Neural crest cell (in vitro differentiated cells): Measurements from ENCODE around the gene ITGB3BP. TPM values are rescaled to one million over a fixed set of nuclear protein-coding genes. Genes with fewer than 3 reads are reported as not detected.

Source experiments
- DNase-seq: peaks from one replicate; pipeline ENCODE4 v3.0.0; 2021; ENCODE audit warnings: low read depth, mixed read lengths, low spot score
- H3K27ac Mint-ChIP-seq: one replicate; pipeline ENCODE4 v1.8.0; 2021; ENCODE audit warnings: mild to moderate bottlenecking, mixed read lengths; ENCODE audit not compliant: unreplicated experiment
- H3K27me3 Mint-ChIP-seq: 2 replicates; pipeline ENCODE4 v1.8.0; 2021; ENCODE audit warnings: low read depth, mild to moderate bottlenecking, mixed read lengths
- H3K36me3 Mint-ChIP-seq: 2 replicates; pipeline ENCODE4 v1.8.0; 2021; ENCODE audit warnings: low read depth, mild to moderate bottlenecking, mixed read lengths
- H3K4me1 Mint-ChIP-seq: 2 replicates; pipeline ENCODE4 v1.8.0; 2021; ENCODE audit warnings: mixed read lengths
- H3K4me3 Mint-ChIP-seq: one replicate; pipeline ENCODE4 v1.8.0; 2021; ENCODE audit warnings: mild to moderate bottlenecking, mixed read lengths
- H3K9me3 Mint-ChIP-seq: 2 replicates; pipeline ENCODE4 v1.8.0; 2021; ENCODE audit warnings: mixed read lengths
- total RNA-seq: library from RNA; stranded (reverse); gene quantifications from 2 replicates; pipeline ENCODE4 v1.2.1, GENCODE V29; 2021
- TF ChIP-seq, protein P1 (sequence below): fragments of 200-600 bp; sonication (generic); conservative IDR thresholded peaks from 2 replicates; pipeline ENCODE4 v1.5.0; 2021; ENCODE audit warnings: antibody characterized with exemption, mild to moderate bottlenecking

ITGB3BP gene
- total RNA-seq, 1 donor from 2014 or later: 55.8 TPM

DNA sequence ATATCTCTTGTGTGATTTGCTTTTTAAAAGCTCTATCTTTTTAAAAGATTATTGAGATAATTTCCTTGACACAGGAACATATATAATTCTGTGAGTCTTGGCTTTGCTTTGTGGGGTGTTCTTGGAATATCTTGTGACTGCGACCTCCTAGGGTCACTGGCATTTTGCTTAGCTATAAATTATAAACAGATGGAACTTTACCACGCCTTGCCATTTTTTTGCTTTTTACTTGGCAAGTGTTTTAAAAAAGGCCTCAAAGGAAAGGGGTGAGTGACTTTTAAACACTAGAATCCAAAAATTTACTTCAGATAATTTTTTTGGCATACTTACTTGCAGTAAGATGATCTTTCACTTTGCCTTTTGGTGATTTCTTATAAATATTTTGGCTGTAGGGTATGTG lies 112.0 kb downstream of the ITGB3BP start:
- no peaks in the 10 kb centered on the region for H3K9me3 Mint-ChIP-seq
- H3K36me3 Mint-ChIP-seq: no peaks in the 10 kb centered on the region
- H3K4me3 Mint-ChIP-seq: no peak overlapping the region
- TF ChIP-seq, protein P1, sequence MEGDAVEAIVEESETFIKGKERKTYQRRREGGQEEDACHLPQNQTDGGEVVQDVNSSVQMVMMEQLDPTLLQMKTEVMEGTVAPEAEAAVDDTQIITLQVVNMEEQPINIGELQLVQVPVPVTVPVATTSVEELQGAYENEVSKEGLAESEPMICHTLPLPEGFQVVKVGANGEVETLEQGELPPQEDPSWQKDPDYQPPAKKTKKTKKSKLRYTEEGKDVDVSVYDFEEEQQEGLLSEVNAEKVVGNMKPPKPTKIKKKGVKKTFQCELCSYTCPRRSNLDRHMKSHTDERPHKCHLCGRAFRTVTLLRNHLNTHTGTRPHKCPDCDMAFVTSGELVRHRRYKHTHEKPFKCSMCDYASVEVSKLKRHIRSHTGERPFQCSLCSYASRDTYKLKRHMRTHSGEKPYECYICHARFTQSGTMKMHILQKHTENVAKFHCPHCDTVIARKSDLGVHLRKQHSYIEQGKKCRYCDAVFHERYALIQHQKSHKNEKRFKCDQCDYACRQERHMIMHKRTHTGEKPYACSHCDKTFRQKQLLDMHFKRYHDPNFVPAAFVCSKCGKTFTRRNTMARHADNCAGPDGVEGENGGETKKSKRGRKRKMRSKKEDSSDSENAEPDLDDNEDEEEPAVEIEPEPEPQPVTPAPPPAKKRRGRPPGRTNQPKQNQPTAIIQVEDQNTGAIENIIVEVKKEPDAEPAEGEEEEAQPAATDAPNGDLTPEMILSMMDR: no peak
- H3K27ac Mint-ChIP-seq: no peak overlapping the region
- H3K27me3 Mint-ChIP-seq: no peaks in the 10 kb centered on the region
- DNase-seq: no peak
- peaks cover 4% of the 10 kb centered on the region for H3K4me1 Mint-ChIP-seq

DNA sequence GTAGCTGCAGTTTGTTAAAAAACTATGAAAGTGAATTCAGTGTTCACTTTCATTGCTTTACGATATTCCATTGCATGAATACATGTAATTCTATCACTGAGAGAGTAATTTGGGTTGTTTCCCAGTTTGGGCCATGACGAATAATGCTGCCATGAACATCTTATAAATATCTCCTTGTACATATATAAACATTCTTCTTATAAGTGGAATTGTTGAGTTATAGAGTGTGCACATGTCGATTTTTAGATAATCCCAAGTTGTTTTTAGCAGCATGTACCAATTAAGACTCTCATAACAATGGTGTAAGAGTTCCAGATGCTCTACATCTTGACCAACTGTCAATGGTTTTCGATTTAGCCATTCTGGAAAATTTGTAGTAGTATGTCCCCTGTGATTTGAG lies 114.7 kb downstream of the ITGB3BP start:
- Mint-ChIP-seq H3K27ac (no peak overlapping the region), H3K36me3 (peaks cover 4% of the 10 kb centered on the region), H3K4me3 (no peak overlapping the region), H3K27me3 (no peaks in the 10 kb centered on the region), H3K4me1 (no peaks in the 10 kb centered on the region), H3K9me3 (no peaks in the 10 kb centered on the region)
- no peak for DNase-seq
- TF ChIP-seq, protein P1: no peak

DNA sequence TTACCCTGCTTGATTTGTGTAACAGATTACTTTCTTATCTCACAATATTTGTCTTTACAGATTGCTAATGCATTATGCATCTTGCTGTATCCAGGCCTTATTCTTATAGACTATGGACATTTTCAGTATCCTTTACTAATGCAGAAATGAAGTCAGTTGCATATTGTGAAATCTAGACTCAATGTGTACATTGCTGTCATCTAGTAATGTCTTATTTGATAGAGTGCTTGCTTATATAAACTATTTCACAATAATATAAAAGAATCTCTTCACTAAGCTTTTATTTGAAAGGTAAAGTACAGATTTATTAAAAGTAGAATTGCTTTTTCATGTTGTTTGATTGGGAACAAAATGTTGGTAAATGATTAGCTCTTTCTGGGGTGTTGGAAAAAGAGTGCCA lies 116.0 kb downstream of the ITGB3BP start:
- peaks cover 5% of the 10 kb centered on the region for H3K36me3 Mint-ChIP-seq
- no peak overlapping the region for H3K4me3 Mint-ChIP-seq
- H3K27me3 Mint-ChIP-seq: no peaks in the 10 kb centered on the region
- TF ChIP-seq, protein P1: no peak
- no peaks in the 10 kb centered on the region for H3K4me1 Mint-ChIP-seq
- H3K27ac Mint-ChIP-seq: no peak overlapping the region
- no peak for DNase-seq
- no peaks in the 10 kb centered on the region for H3K9me3 Mint-ChIP-seq

DNA sequence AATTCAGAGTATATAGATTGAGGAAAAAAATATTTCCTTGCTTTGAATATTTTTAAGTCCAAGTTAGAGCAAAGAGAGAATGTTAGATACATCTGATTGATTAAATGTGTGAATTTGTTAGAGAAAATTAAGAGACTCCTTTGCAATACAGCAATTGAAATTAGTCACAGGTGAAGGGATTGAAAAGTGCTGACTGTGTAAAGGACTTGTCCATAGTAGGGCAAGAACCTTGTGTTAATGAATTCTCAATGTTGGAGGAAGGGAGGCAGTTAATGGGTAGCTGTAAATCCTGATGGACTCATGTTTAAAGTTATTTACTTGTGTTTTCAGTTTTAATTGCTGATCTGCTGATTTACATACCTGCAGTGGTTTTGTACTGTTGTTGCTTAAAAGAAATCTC lies 117.0 kb downstream of the ITGB3BP start:
- TF ChIP-seq, protein P1: no peak
- Mint-ChIP-seq H3K4me1 (no peaks in the 10 kb centered on the region), H3K27ac (no peak overlapping the region), H3K4me3 (no peak overlapping the region), H3K9me3 (no peaks in the 10 kb centered on the region), H3K36me3 (peaks cover 5% of the 10 kb centered on the region), H3K27me3 (no peaks in the 10 kb centered on the region)
- DNase-seq: no peak

DNA sequence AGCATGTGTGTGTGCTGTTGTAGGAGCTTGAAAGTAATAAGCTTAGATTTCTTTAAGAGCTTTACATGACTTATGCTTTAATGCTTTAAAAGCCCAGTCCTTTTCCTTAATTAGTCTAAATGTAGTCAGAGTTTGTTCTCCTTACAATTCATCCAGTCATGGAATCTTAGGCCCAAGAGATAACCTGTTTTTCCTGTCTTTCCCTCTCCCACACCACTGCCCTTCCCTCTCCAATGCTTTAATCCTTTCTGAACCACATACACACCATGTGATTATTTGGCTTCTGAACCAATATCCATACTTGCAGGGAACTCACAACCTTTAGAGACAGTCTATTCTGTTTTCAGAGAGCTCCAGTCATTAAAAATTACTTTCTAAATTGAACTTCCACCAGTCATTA lies 118.0 kb downstream of the ITGB3BP start:
- Mint-ChIP-seq H3K27ac (no peak overlapping the region), H3K4me1 (no peaks in the 10 kb centered on the region), H3K4me3 (no peak overlapping the region)

More for the DNA sequence above, 118.0 kb downstream of the ITGB3BP start:
- Mint-ChIP-seq H3K27me3 (no peaks in the 10 kb centered on the region), H3K9me3 (no peaks in the 10 kb centered on the region), H3K36me3 (peaks cover 5% of the 10 kb centered on the region)
- TF ChIP-seq, protein P1: no peak
- DNase-seq: no peak
